Measurements from ENCODE around the gene ERBB4.
A peak's percentile ranks its signal among the peaks of the same experiment; 100 is the strongest.
"Not testable (repeated sequence)": the region's sequence is repeated elsewhere in the genome, so short reads cannot be mapped to it uniquely, and the experiment has no call there.

The ERBB4 gene

DNA sequence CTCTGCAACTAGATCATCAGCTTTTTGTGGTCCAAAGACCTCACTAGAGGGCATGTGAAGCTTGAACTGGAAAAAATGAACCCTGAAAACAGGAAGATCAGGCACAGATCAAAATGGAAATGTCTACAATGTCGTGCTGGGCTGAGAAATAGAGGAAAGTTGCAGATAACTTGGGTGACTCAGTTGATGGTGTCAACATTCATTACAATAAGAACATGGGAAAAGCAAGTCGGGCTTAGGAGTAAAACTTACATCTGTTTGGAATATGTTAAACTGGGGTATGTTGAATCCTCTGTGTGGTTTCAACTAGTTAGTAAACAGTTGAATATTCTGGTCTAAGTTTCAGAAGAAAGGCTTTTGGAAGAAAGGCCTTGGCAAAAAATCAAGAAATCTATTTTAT is 940.4 kb downstream of the ERBB4 start:
- peak; percentile 3 for DNase-seq (ENCODE audit: extremely low read depth, low read depth)
- TF ChIP-seq, protein P1, sequence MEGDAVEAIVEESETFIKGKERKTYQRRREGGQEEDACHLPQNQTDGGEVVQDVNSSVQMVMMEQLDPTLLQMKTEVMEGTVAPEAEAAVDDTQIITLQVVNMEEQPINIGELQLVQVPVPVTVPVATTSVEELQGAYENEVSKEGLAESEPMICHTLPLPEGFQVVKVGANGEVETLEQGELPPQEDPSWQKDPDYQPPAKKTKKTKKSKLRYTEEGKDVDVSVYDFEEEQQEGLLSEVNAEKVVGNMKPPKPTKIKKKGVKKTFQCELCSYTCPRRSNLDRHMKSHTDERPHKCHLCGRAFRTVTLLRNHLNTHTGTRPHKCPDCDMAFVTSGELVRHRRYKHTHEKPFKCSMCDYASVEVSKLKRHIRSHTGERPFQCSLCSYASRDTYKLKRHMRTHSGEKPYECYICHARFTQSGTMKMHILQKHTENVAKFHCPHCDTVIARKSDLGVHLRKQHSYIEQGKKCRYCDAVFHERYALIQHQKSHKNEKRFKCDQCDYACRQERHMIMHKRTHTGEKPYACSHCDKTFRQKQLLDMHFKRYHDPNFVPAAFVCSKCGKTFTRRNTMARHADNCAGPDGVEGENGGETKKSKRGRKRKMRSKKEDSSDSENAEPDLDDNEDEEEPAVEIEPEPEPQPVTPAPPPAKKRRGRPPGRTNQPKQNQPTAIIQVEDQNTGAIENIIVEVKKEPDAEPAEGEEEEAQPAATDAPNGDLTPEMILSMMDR (IDR thresholded peaks at IDR 0.05; ENCODE audit: low read depth, low read length): no peak

DNA sequence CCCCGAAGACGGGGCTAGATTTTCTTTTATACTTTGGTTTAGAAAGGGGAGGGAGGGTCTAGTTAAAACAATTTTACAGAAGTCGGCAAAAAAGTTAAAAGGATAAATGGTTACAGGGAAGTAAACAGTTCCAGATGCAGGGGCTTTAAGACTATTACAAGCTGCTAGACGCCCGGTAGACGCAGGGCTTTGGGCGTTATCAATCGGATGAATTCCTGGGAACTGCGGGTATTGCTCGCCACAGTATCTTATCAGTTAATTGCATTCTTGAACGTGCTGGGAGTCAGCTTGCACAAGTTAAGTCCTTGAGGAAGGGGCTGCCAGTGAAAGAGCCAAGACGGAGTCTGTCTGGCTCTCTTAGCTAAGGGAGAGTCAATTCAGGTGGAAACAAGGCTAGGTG is 946.6 kb downstream of the ERBB4 start:
- DNase-seq (ENCODE audit: extremely low read depth, low read depth): not testable (repeated sequence)

DNA sequence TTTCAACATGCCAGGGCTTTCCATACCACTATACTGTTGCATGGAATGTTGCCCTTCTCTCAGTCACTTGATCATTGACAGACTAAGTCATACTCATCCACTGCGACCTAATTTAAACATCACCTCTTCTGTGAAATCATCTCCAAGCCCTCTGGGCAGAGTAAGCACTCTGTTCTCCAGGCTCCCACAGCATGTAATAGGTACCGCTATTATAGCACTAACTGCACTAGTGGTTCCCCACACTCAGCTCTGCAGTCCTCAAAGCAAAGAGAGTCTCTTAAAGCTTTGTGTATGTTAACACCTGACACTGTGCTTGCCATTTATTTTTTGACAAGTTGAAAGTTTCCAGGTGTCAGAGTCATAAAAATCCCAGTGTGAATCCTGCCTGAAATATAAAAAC is 947.2 kb downstream of the ERBB4 start:
- TF ChIP-seq, protein P1 (IDR thresholded peaks at IDR 0.05; ENCODE audit: low read depth, low read length): no peak
- DNase-seq (ENCODE audit: extremely low read depth, low read depth): no peak

DNA sequence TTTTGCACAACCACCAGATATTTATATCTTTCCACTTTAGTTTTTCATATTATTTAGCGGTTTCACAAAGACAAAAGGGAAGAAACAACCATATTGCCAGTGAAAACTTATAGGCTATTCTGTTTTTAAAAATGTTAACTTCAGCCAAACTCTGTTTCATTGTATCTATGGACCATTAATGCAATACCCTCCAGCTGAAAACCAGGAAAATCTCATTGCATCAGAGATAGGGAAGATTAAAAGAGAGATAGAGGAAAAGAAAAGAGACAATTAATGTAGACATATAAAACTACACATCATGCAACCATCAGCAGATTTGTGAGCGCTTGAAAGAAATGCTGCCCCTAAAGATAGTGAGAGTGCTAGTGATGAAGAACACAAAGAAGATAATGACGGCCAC is 970.2 kb downstream of the ERBB4 start:
- no peak for DNase-seq (ENCODE audit: extremely low read depth, low read depth)
- TF ChIP-seq, protein P1 (IDR thresholded peaks at IDR 0.05; ENCODE audit: low read depth, low read length): no peak

DNA sequence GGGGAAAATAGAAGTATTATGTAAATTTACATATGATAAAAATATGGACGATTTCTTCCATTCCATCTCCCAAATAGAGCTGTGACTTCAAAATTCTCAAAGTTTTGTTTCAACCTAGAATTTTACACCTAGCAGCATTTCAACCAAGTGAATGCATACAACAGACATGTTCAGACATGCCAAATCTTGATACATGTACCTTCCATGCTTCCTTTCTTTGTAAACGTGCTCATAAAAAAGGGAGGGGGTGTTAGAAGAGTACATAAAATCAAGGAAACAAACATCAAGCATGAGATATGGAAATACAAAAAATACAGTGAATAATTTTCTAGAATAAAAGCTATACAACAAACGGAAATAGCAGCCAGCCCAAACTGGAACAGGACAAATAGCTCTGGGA is 974.2 kb downstream of the ERBB4 start:
- no peak for DNase-seq (ENCODE audit: extremely low read depth, low read depth)
- TF ChIP-seq, protein P1 (IDR thresholded peaks at IDR 0.05; ENCODE audit: low read depth, low read length): no peak

DNA sequence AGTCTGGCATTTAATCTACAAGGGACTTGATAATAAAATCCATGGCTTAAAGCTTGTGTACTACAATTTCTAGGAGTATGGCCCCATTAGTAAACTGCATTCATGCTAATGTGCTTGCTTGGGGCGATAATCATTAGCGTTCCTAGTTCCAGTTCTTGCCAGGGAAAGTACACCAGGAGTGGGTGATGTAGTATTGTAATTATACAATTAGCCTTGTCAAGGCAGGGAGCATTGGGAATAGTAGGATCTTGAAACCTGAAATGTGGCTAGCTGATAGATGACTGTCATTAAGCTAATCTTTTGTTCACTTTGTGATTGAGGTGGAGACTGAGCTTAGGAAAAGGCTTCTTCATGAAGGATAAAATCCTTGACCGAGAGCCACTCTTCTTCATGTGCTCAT is 993.0 kb downstream of the ERBB4 start:
- TF ChIP-seq, protein P1 (IDR thresholded peaks at IDR 0.05; ENCODE audit: low read depth, low read length): no peak
- DNase-seq (ENCODE audit: extremely low read depth, low read depth): no peak

DNA sequence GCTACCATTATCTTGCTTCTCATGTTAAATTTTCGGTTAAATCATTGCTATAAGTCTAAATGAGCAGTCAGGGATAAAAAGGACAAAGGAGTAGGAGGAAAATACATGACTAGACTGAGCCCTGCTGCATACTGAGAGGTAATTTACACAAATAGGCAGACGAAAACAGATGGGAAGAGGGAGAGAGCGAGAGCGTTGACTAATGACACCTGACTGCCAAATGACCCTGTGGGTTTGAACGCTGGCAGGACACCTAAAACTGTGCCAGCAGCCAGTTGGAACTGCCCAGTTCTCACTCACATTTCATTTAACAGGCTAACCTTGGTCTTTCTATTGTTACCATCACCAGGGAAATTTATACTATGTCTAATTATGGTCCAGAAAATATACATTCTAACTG is 1004.0 kb downstream of the ERBB4 start:
- DNase-seq (ENCODE audit: extremely low read depth, low read depth): no peak
- TF ChIP-seq, protein P1 (IDR thresholded peaks at IDR 0.05; ENCODE audit: low read depth, low read length): no peak

DNA sequence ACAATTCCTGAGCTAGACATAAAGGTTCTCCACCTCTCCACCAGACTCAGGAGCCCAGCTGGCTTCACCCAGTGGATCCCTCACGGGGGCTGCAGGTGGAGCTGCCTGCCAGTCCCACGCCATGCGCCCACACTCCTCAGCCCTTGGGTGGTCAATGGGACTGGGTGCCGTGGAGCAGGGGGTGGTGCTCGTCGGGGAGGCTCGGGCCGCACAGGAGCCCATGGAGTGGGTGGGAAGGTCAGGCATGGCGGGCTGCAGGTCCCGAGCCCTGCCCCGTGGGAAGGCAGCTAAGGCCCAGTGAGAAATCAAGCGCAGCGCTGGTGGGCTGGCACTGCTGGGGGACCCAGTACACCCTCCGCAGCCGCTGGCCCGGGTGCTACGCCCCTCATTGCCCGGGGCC is 1014.4 kb downstream of the ERBB4 start:
- DNase-seq (ENCODE audit: extremely low read depth, low read depth): not testable (repeated sequence)

DNA sequence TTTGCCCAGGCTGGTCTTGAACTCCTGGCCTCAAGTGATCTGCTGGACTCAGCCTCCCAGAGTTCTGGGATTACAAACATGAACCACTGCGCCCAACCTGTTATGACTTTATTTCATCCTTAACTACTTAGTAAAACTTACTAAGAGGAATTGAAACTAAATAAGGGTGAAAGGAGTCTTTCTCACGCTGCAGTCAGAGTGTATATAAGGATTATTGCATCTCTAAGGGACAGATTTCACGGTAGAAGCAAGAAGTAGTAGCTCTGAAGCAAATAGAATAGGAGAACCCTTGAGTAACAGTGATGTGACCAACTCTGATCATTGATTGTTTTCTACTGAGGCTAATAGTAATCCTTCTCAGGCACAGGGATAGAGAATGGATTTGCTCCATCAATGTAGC is 1022.1 kb downstream of the ERBB4 start:
- TF ChIP-seq, protein P1 (IDR thresholded peaks at IDR 0.05; ENCODE audit: low read depth, low read length): no peak
- no peak for DNase-seq (ENCODE audit: extremely low read depth, low read depth)

Data from AG09319 (cell line).